Lower lobe of right lung (tissue), 2 donors: ENCODE measurements around the gene EIF2A. TPM values are rescaled to one million over a fixed set of nuclear protein-coding genes. Genes with fewer than 3 reads are reported as not detected.
A peak's percentile ranks its signal among the peaks of the same experiment; 100 is the strongest.

Experiments used
- ATAC-seq, 2 donors: fragments of 200-7000 bp; cut with Tn5 transposase; one replicate each; pipeline ENCODE4 v1.9.1; 2020 to 2022; ENCODE audit warnings: mild to moderate bottlenecking in 2 of 2, moderate library complexity in 2 of 2
- DNase-seq: peaks from one replicate; pipeline ENCODE4 v3.0.0-alpha.2; 2020
- H3K27ac ChIP-seq: fragments of 200-600 bp; one replicate; pipeline ENCODE4 v1.8.0; 2022
- H3K27me3 ChIP-seq: fragments of 200-600 bp; one replicate; pipeline ENCODE4 v1.8.0; 2022; ENCODE audit warnings: low read depth
- H3K36me3 ChIP-seq: fragments of 200-600 bp; one replicate; pipeline ENCODE4 v1.8.0; 2022; ENCODE audit warnings: mild to moderate bottlenecking
- H3K4me1 ChIP-seq: fragments of 200-600 bp; one replicate; pipeline ENCODE4 v1.8.0; 2022
- H3K4me3 ChIP-seq: fragments of 200-600 bp; one replicate; pipeline ENCODE4 v1.8.0; 2022; ENCODE audit warnings: mild to moderate bottlenecking
- H3K9me3 ChIP-seq: fragments of 200-600 bp; one replicate; pipeline ENCODE4 v1.8.0; 2022
- intact Hi-C: fragments of 100-400 bp; cut with DNase I; formaldehyde crosslinking; loops from one replicate; pipeline ENCODE4 v1.11.0; 2022
- total RNA-seq: library from RNA; stranded (reverse); fragmentation: NEBNext Ultra II Directional; extraction: Animal tissue kit (Norgen Biotek cat#: 25700); gene quantifications from one replicate; pipeline ENCODE4 v1.2.1, GENCODE V29; 2021
- TF ChIP-seq, protein P1 (sequence below): fragments of 200-600 bp; IDR thresholded peaks from one replicate; pipeline ENCODE4 v1.8.0; 2022; ENCODE audit warnings: antibody characterized with exemption, mild to moderate bottlenecking
- donor health status: DM: no; HTN: yes; CAD: no; lungs with severe emphysema.

Gene EIF2A
- total RNA-seq, 1 donor from 2014 or later, result 91.9 TPM

DNA sequence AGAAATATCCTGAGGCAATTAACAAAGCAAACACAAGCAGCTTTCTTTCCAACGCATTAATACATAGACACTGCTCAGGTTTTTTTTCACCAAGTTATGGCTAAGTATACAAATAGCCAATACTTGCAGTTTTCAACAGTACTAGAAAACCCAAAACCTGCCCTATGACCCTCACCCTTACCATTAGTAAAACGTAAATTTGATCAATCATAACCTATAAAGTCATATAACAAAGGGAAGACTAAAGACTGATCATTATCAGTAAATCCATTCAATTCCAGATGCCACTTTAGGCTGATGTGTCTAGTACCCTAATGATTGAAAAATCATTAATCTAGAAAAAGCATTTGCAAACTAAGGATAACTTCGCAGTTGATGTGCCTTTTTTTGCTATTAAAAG, 3.5 kb upstream of the EIF2A start:
- ATAC-seq (no peak), DNase-seq (no peak)
- intact Hi-C loops, result no loop called here
- TF ChIP-seq, protein P1, sequence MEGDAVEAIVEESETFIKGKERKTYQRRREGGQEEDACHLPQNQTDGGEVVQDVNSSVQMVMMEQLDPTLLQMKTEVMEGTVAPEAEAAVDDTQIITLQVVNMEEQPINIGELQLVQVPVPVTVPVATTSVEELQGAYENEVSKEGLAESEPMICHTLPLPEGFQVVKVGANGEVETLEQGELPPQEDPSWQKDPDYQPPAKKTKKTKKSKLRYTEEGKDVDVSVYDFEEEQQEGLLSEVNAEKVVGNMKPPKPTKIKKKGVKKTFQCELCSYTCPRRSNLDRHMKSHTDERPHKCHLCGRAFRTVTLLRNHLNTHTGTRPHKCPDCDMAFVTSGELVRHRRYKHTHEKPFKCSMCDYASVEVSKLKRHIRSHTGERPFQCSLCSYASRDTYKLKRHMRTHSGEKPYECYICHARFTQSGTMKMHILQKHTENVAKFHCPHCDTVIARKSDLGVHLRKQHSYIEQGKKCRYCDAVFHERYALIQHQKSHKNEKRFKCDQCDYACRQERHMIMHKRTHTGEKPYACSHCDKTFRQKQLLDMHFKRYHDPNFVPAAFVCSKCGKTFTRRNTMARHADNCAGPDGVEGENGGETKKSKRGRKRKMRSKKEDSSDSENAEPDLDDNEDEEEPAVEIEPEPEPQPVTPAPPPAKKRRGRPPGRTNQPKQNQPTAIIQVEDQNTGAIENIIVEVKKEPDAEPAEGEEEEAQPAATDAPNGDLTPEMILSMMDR, result no peak
- H3K27me3 ChIP-seq, result no peaks in the 10 kb centered on the region
- no peak overlapping the region for H3K4me3 ChIP-seq
- H3K27ac ChIP-seq, result no peak overlapping the region
- peaks cover 49% of the 10 kb centered on the region for H3K4me1 ChIP-seq
- peaks cover 27% of the 10 kb centered on the region for H3K36me3 ChIP-seq
- H3K9me3 ChIP-seq, result no peaks in the 10 kb centered on the region

GRCh38 chr3:150543531-150543930, 3.1 kb upstream of the EIF2A start:
- TF ChIP-seq, protein P1, result no peak
- no peaks in the 10 kb centered on the region for H3K9me3 ChIP-seq
- H3K4me1 ChIP-seq, result peaks cover 53% of the 10 kb centered on the region
- H3K36me3 ChIP-seq, result peaks cover 27% of the 10 kb centered on the region
- H3K4me3 ChIP-seq, result no peak overlapping the region
- intact Hi-C loops, result no loop called here
- H3K27ac ChIP-seq, result no peak overlapping the region
- no peaks in the 10 kb centered on the region for H3K27me3 ChIP-seq
- DNase-seq (no peak), ATAC-seq (no peak)

DNA sequence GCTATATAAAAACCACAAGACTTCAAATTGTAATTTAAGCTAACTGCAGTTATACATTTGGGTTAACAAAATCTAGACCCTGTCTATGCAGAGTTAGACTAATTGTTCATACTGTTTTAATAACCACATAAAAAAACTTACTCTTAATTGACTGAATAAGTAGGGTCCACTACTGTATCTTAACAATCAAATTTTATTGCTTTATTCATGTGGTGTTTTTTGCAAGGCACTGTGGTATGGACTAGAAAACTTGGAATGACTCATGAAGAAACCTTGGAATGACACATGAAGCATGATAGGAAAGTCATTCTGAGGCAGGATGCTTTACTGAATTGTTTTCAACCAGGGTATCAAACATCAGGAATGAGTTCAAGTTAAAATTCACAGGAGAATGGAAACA, 2.5 kb upstream of the EIF2A start:
- no peaks in the 10 kb centered on the region for H3K9me3 ChIP-seq
- TF ChIP-seq, protein P1, result no peak
- intact Hi-C loops, result no loop called here
- H3K27ac ChIP-seq, result no peak overlapping the region
- peak overlapping the region; percentile 84 for H3K4me3 ChIP-seq
- no peak for ATAC-seq
- peaks cover 54% of the 10 kb centered on the region for H3K4me1 ChIP-seq
- no peak for DNase-seq
- H3K36me3 ChIP-seq, result peaks cover 27% of the 10 kb centered on the region
- H3K27me3 ChIP-seq, result no peaks in the 10 kb centered on the region

- no peak for ATAC-seq
- H3K27me3 ChIP-seq, result no peaks in the 10 kb centered on the region
- no peak for DNase-seq
- no peaks in the 10 kb centered on the region for H3K9me3 ChIP-seq
- intact Hi-C loops, result no loop called here
- H3K27ac ChIP-seq, result peak overlapping the region; percentile 100
- H3K4me3 ChIP-seq, result peak overlapping the region; percentile 84
- H3K4me1 ChIP-seq, result peaks cover 54% of the 10 kb centered on the region
- TF ChIP-seq, protein P1, result no peak
- peaks cover 27% of the 10 kb centered on the region for H3K36me3 ChIP-seq
Observed at GRCh38 chr3:150544726-150545125, 1.9 kb upstream of the EIF2A start.

GRCh38 chr3:150545419-150546225, 965 bp upstream of the EIF2A start:
- Histone ChIP-seq H3K4me3 (peak overlapping the region; percentile 84), H3K9me3 (no peaks in the 10 kb centered on the region), H3K4me1 (peaks cover 54% of the 10 kb centered on the region), H3K27me3 (no peaks in the 10 kb centered on the region), H3K36me3 (peaks cover 27% of the 10 kb centered on the region), H3K27ac (peak overlapping the region; percentile 100)
- intact Hi-C loops, result no loop called here
- TF ChIP-seq, protein P1, result no peak
- DNase-seq, result no peak
- peak; percentile 16 to 46 for ATAC-seq
